ENCODE results near the gene SIAH1. TPM values are rescaled to one million over a fixed set of nuclear protein-coding genes. Genes with fewer than 3 reads are reported as not detected.
"Not testable (repeated sequence)": the region's sequence is repeated elsewhere in the genome, so short reads cannot be mapped to it uniquely, and the experiment has no call there.

The SIAH1 gene
- polyA plus RNA-seq, 3 donors = 7.4 to 30.0 (median 20.1) TPM

- WGBS, 3 donors = 87 to 92% (median 88%) methylated on average over 8 of the region's 8 CpGs
- not testable (repeated sequence) for H3K27ac ChIP-seq (ENCODE audit: low read depth, low read length)
These were observed 17.3 kb upstream of the SIAH1 start for GRCh38 chr16:48402547-48402946.

GRCh38 chr16:48395375-48395774 is 10.2 kb upstream of the SIAH1 start:
- WGBS, 3 donors = 72 to 87% (median 80%) methylated on average over 3 of the region's 3 CpGs
- no peak overlapping the region for H3K27ac ChIP-seq (ENCODE audit: low read depth, low read length)

GRCh38 chr16:48394355-48394703 is 9.1 kb upstream of the SIAH1 start:
- WGBS, 3 donors = 74 to 90% (median 75%) methylated on average over 6 of the region's 6 CpGs
- H3K27ac ChIP-seq (ENCODE audit: low read depth, low read length) = peak overlapping the region; percentile 55

GRCh38 chr16:48393485-48394354 is 8.5 kb upstream of the SIAH1 start:
- peak overlapping the region; percentile 55 for H3K27ac ChIP-seq (ENCODE audit: low read depth, low read length)
- WGBS, 3 donors = 54 to 81% (median 63%) methylated on average over 11 of the region's 11 CpGs

GRCh38 chr16:48392407-48392806 is 7.2 kb upstream of the SIAH1 start:
- WGBS, 3 donors = 86 to 91% (median 89%) methylated on average over 5 of the region's 5 CpGs
- H3K27ac ChIP-seq (ENCODE audit: low read depth, low read length) = no peak overlapping the region

- H3K27ac ChIP-seq (ENCODE audit: low read depth, low read length) = no peak overlapping the region
- 74 to 89% (median 88%) methylated on average over 17 of the region's 17 CpGs for WGBS, 3 donors
These were observed 1.5 kb upstream of the SIAH1 start for GRCh38 chr16:48386559-48387312.

GRCh38 chr16:48384520-48385252 is 527 bp downstream of the SIAH1 start:
- H3K27ac ChIP-seq (ENCODE audit: low read depth, low read length) = peak overlapping the region; percentile 94
- 0 to 1% (median 1%) methylated on average over 56 to 102 of the region's 103 CpGs for WGBS, 3 donors

GRCh38 chr16:48383877-48384519 is 1.2 kb downstream of the SIAH1 start:
- H3K27ac ChIP-seq (ENCODE audit: low read depth, low read length) = no peak overlapping the region
- 0 to 2% (median 2%) methylated on average over 15 of the region's 15 CpGs for WGBS, 3 donors

- 20 to 36% (median 30%) methylated on average over 6 of the region's 6 CpGs for WGBS, 3 donors
- no peak overlapping the region for H3K27ac ChIP-seq (ENCODE audit: low read depth, low read length)
These were observed 2.0 kb downstream of the SIAH1 start for GRCh38 chr16:48383009-48383876.

GRCh38 chr16:48382131-48382530 is 3.1 kb downstream of the SIAH1 start:
- 86 to 99% (median 98%) methylated on average over 4 of the region's 4 CpGs for WGBS, 3 donors
- no peak overlapping the region for H3K27ac ChIP-seq (ENCODE audit: low read depth, low read length)

- 66 to 78% (median 68%) methylated on average over 5 of the region's 5 CpGs for WGBS, 3 donors
- H3K27ac ChIP-seq (ENCODE audit: low read depth, low read length) = no peak overlapping the region
These were observed 4.0 kb downstream of the SIAH1 start for GRCh38 chr16:48381201-48381600.

GRCh38 chr16:48378836-48379235 is 6.4 kb downstream of the SIAH1 start:
- WGBS, 3 donors = 62 to 77% (median 68%) methylated on average over 1 of the region's 1 CpG
- H3K27ac ChIP-seq (ENCODE audit: low read depth, low read length) = no peak overlapping the region

- 61 to 71% (median 71%) methylated on average over 5 of the region's 5 CpGs for WGBS, 3 donors
- H3K27ac ChIP-seq (ENCODE audit: low read depth, low read length) = no peak overlapping the region
These were observed 6.9 kb downstream of the SIAH1 start for GRCh38 chr16:48378276-48378675.

- not testable (repeated sequence) for H3K27ac ChIP-seq (ENCODE audit: low read depth, low read length)
- 91 to 94% (median 93%) methylated on average over 7 of the region's 7 CpGs for WGBS, 3 donors
These were observed 7.9 kb downstream of the SIAH1 start for GRCh38 chr16:48377301-48377700.

- no peak overlapping the region for H3K27ac ChIP-seq (ENCODE audit: low read depth, low read length)
- WGBS, 3 donors = 46 to 51% (median 51%) methylated on average over 2 of the region's 2 CpGs
These were observed 11.0 kb downstream of the SIAH1 start for GRCh38 chr16:48374255-48374654.

GRCh38 chr16:48373258-48374029 is 11.8 kb downstream of the SIAH1 start:
- whole genome bisulfite sequencing, 3 donors = 83 to 86% (median 85%) methylated on average over 4 of the region's 4 CpGs
- no peak overlapping the region for H3K27ac ChIP-seq (ENCODE audit: low read depth, low read length)

- WGBS, 3 donors = 92 to 96% (median 95%) methylated on average over 4 of the region's 4 CpGs
- H3K27ac ChIP-seq (ENCODE audit: low read depth, low read length) = no peak overlapping the region
These were observed 12.5 kb downstream of the SIAH1 start for GRCh38 chr16:48372744-48373143.

Data from adipose tissue (tissue), 3 donors.